Cerebellar cortex (tissue), 1 donor: ENCODE data around the gene TIMM10B.

Experiments
- DNase-seq: peaks from one replicate; pipeline ENCODE4 v3.0.0-alpha.2; 2015; ENCODE audit warnings: low spot score

The TIMM10B gene, protein sequence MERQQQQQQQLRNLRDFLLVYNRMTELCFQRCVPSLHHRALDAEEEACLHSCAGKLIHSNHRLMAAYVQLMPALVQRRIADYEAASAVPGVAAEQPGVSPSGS

GRCh38 chr11:6481012-6481923 is at the start of gene TIMM10B, which contains the start of gene ARFIP2:
Gene TIMM10B, plus strand, starts transcription at chr11:6481501. Its CDS starts 16 bp downstream, at chr11:6481517.
Gene ARFIP2, minus strand, starts transcription at chr11:6481331. Its CDS starts 910 bp downstream, at chr11:6480421.
- DNase-seq: peak; percentile 99

GRCh38 chr11:6431861-6432260 is 49.4 kb upstream of the TIMM10B start:
- DNase-seq: no peak

GRCh38 chr11:6433998-6434660 is 47.2 kb upstream of the TIMM10B start:
- no peak for DNase-seq

- DNase-seq: no peak
Observed at GRCh38 chr11:6437423-6437822, 43.9 kb upstream of the TIMM10B start.

- no peak for DNase-seq
Observed at GRCh38 chr11:6437993-6438392, 43.3 kb upstream of the TIMM10B start.

- DNase-seq: peak; percentile 82
Observed at GRCh38 chr11:6438979-6439571, 42.2 kb upstream of the TIMM10B start.

DNA sequence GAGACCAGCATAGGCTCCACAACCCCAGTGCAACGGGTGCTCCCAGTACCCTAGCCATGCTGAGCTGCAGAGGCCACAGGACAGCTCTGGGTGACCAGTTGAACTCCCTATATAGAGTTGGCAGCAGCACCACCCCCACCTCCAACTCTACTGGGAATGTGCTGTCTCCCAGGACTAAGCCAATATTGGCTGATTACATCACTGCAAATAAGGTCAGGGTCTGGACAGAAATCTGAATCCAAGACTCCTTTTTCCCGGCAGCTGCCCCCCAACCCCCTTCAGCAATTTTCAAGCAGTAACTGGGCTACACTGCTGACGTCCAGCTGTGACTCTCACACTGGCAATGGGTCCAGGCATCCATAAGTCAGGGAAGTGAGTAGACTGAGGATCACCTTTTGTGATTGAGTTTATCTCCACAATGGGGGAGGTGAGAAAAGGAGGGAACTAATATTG is 40.4 kb upstream of the TIMM10B start, which contains the start of gene HPX:
TSS of gene HPX (minus strand) at position 82 of the 453 bp plus-strand sequence. CDS start at position 58, 24 bp downstream.
- DNase-seq: no peak

DNA sequence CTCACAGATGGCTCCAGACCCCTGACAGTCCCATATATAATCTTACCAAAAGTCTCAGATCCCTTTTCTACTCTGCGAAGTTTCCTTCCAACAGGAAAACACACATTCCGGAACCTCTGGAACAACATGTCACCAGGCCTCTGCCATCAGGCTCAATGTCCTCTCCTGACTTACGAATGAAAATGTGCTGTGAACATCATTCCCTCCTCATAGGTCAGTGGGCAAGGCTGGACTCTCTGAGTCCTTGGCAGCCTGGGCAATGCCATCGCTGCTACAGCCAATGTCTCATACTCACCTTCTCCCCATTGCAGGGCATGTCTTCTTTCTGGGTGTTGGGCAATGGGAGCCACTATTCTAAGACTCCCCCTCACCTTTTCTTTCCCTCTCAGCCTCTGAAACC is 38.9 kb upstream of the TIMM10B start:
- no peak for DNase-seq

- DNase-seq: peak; percentile 68
Observed at GRCh38 chr11:6443269-6444003, 37.9 kb upstream of the TIMM10B start.

- DNase-seq: no peak
Observed at GRCh38 chr11:6448574-6448973, 32.7 kb upstream of the TIMM10B start.

GRCh38 chr11:6452219-6452618 is 29.1 kb upstream of the TIMM10B start:
- DNase-seq: no peak

- DNase-seq: no peak
Observed at GRCh38 chr11:6453152-6453551, 28.1 kb upstream of the TIMM10B start.

GRCh38 chr11:6455070-6455469 is 26.2 kb upstream of the TIMM10B start:
- no peak for DNase-seq

DNA sequence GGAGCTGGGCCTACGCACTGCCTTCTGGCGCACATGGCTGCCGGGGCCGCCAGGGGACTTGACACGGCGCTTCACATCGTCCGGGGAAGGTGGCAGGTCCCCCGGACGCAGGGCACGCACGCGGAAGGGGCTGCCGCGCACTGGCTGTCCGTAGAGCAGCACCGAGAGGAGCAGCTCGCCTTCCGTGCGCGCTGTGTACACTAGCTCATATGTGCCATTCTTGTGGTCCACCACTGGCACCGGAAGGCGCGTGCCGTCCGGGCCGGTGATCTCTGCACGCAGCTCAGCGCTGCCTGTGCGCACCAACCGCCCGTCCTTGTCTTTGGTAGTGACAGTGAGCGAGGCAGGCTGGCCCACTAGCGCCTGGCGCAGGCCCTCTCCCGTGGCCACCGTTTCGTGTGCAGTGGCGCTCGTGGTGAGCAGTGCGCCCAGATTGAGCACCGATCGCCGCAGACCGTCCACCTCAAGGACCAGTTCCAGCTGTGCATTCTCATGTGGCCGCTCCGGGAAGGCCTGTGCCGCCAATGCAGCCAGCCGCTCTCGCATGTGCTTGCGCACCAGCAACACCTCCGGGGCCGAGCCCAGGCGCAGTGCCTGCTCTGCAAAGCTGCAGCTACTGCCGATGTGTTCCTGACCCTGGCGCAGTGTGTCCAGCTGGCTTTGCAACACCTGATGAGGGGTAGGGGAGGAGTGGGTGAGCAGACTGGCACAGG is 24.8 kb upstream of the TIMM10B start:
- no peak for DNase-seq

GRCh38 chr11:6457581-6458320 is 23.6 kb upstream of the TIMM10B start:
- DNase-seq: no peak

DNA sequence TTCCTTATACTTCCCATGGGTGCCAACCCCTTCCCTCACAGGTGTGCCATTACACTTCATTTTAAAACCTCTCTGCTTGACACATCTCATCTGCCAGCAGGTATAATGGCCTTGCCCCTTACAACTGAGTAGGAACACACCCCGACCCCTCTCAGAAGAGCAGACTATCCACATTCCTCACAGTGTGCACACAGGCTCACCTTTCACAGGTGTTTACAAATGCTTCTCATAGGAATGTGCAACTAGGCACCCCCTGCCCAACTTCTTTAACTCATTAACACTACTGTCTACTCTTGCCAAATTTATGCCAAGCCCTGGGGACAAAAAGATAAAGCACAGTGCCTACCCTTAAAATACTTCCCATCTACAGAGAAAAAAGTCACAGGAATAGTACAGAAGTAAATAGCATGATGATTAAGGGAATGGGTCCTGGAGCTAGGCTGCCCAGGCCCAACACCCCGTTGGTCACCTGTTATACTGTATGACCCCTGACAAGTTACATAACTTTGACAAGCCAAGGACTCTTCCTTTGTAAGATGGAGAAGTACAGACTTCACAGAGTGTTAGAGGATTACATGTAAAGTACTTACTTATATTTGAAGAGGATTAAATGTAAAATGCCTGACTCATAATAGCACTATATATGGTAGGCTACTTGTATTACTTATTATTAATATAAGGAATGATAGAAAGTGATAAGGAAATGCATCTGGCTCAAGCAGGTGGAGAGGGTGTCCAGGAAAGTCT is 22.8 kb upstream of the TIMM10B start:
- DNase-seq: no peak

GRCh38 chr11:6459099-6459450 is 22.2 kb upstream of the TIMM10B start:
- DNase-seq: no peak

- peak; percentile 67 for DNase-seq
Observed at GRCh38 chr11:6468712-6469495, 12.4 kb upstream of the TIMM10B start.

DNA sequence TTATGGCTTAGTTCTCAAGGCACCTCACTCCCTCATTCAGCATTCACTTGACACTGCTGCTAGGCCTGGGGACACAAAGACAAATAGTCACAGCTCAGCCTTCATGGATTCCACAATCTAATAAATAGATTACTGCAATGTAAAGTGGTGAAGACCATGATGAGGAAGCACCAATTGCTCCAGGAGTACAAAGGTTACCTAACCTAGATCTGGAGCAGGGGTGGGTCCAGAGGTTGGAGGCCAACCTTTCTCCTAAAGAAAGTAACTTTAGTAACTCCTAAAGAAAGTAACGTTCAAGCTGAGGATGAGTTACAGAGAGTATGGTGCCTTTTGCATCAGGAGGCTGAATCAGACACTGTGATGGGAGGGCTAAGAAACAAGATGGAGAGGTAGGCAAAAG is 11.7 kb upstream of the TIMM10B start:
- DNase-seq: no peak
